DOHH2 (cell line): Measurements from ENCODE around the gene FAM53A.

Source experiments
- H3F3A ChIP-seq: fragments of 200-600 bp; sonication (generic), shearing (Covaris generic); 2 replicates; pipeline ENCODE4 v1.6.0; 2016; ENCODE audit warnings: antibody characterized with exemption, mild to moderate bottlenecking; ENCODE audit not compliant: control insufficient read depth, insufficient read depth
- H3K27ac ChIP-seq: fragments of 200-600 bp; sonication (generic); 2 replicates; pipeline ENCODE4 v1.5.1; 2014; ENCODE audit warnings: low read depth, mild to moderate bottlenecking, low read length, moderate library complexity
- H3K27me3 ChIP-seq: fragments of 200-600 bp; sonication (generic); 2 replicates; pipeline ENCODE4 v1.6.1; 2014; ENCODE audit warnings: mild to moderate bottlenecking, low read length, mixed read lengths; ENCODE audit not compliant: control insufficient read depth
- H3K36me3 ChIP-seq: fragments of 200-600 bp; sonication (generic); 2 replicates; pipeline ENCODE4 v1.6.1; 2014; ENCODE audit warnings: mild to moderate bottlenecking, low read length, moderate library complexity, mixed read lengths; ENCODE audit not compliant: control insufficient read depth
- H3K4me1 ChIP-seq: fragments of 200-600 bp; sonication (generic); 2 replicates; pipeline ENCODE4 v1.6.1; 2014; ENCODE audit warnings: mild to moderate bottlenecking, low read length, mixed read lengths; ENCODE audit not compliant: control insufficient read depth
- H3K4me2 ChIP-seq: fragments of 200-600 bp; sonication (generic); 2 replicates; pipeline ENCODE4 v1.6.0; 2014; ENCODE audit warnings: mild to moderate bottlenecking, low read length, moderate library complexity
- H3K4me3 ChIP-seq: fragments of 200-600 bp; sonication (generic); 2 replicates; pipeline ENCODE4 v1.5.1; 2014; ENCODE audit warnings: mild to moderate bottlenecking, low read length, mixed read lengths
- H3K79me2 ChIP-seq: fragments of 200-600 bp; sonication (generic); 2 replicates; pipeline ENCODE4 v1.6.1; 2014; ENCODE audit warnings: mild to moderate bottlenecking, low read length, mixed read lengths; ENCODE audit not compliant: control insufficient read depth
- H3K9me2 ChIP-seq: fragments of 200-600 bp; sonication (generic); replicated peaks from 2 replicates; pipeline ENCODE4 v1.6.1; 2014; ENCODE audit warnings: mild to moderate bottlenecking, low read length, mixed read lengths; ENCODE audit not compliant: control insufficient read depth
- H3K9me3 ChIP-seq: fragments of 200-600 bp; sonication (generic); 2 replicates; pipeline ENCODE4 v1.6.1; 2014; ENCODE audit warnings: antibody characterized with exemption, low read length, mixed read lengths; ENCODE audit not compliant: control insufficient read depth, insufficient read depth
- H4K20me1 ChIP-seq: fragments of 200-600 bp; sonication (generic); 2 replicates; pipeline ENCODE4 v1.6.0; 2014; ENCODE audit warnings: low read depth, mild to moderate bottlenecking, antibody characterized with exemption, low read length, moderate library complexity; ENCODE audit not compliant: control insufficient read depth, insufficient read depth
- CTCF ChIP-seq: fragments of 200-600 bp; sonication (generic); IDR thresholded peaks from one replicate; pipeline ENCODE4 v1.5.1; 2014; ENCODE audit warnings: antibody characterized with exemption, mild to moderate bottlenecking, low read depth, low read length; ENCODE audit not compliant: poor library complexity, severe bottlenecking
- EZH2phosphoT487 ChIP-seq: fragments of 200-600 bp; sonication (generic); IDR thresholded peaks from 2 replicates; pipeline ENCODE4 v1.6.1; 2017; ENCODE audit warnings: borderline replicate concordance, mild to moderate bottlenecking, antibody characterized with exemption, low read length, moderate library complexity, mixed read lengths

FAM53A gene

GRCh38 chr4:1602655-1603412 is 81.3 kb downstream of the FAM53A start:
- H3K27me3 ChIP-seq = no peaks in the 10 kb centered on the region

GRCh38 chr4:1601852-1602654 is 82.1 kb downstream of the FAM53A start:
- H3K4me3 ChIP-seq = no peak overlapping the region
- no peaks in the 10 kb centered on the region for H3K9me3 ChIP-seq
- H3K4me1 ChIP-seq = no peaks in the 10 kb centered on the region
- H3K9me2 ChIP-seq = no peaks in the 10 kb centered on the region
- no peaks in the 10 kb centered on the region for H4K20me1 ChIP-seq
- H3K27me3 ChIP-seq = no peaks in the 10 kb centered on the region
- H3K4me2 ChIP-seq = no peak overlapping the region
- TF ChIP-seq CTCF (no peak), EZH2phosphoT487 (no peak)
- no peaks in the 10 kb centered on the region for H3F3A ChIP-seq
- no peaks in the 10 kb centered on the region for H3K36me3 ChIP-seq
- no peaks in the 10 kb centered on the region for H3K79me2 ChIP-seq
- H3K27ac ChIP-seq = no peak overlapping the region

More at GRCh38 chr4:1602655-1603412, 81.3 kb downstream of the FAM53A start:
- H3K4me1 ChIP-seq = no peaks in the 10 kb centered on the region
- no peaks in the 10 kb centered on the region for H4K20me1 ChIP-seq
- H3K27ac ChIP-seq = no peak overlapping the region
- no peak overlapping the region for H3K4me3 ChIP-seq
- no peak overlapping the region for H3K4me2 ChIP-seq
- TF ChIP-seq CTCF (no peak), EZH2phosphoT487 (no peak)
- no peaks in the 10 kb centered on the region for H3K36me3 ChIP-seq
- no peaks in the 10 kb centered on the region for H3K79me2 ChIP-seq
- no peaks in the 10 kb centered on the region for H3K9me2 ChIP-seq
- H3F3A ChIP-seq = no peaks in the 10 kb centered on the region
- no peaks in the 10 kb centered on the region for H3K9me3 ChIP-seq

- no peaks in the 10 kb centered on the region for H3K4me1 ChIP-seq
- no peak overlapping the region for H3K4me2 ChIP-seq
- no peak for TF ChIP-seq CTCF
- no peak for TF ChIP-seq EZH2phosphoT487
- H3K27ac ChIP-seq = no peak overlapping the region
- H3K4me3 ChIP-seq = no peak overlapping the region
- H3K36me3 ChIP-seq = no peaks in the 10 kb centered on the region
- no peaks in the 10 kb centered on the region for H3K79me2 ChIP-seq
- no peaks in the 10 kb centered on the region; the same call in 1 of the 2 replicates for H3K9me3 ChIP-seq
- no peaks in the 10 kb centered on the region for H4K20me1 ChIP-seq
- H3K27me3 ChIP-seq = no peaks in the 10 kb centered on the region
- no peaks in the 10 kb centered on the region for H3F3A ChIP-seq
- H3K9me2 ChIP-seq = no peaks in the 10 kb centered on the region
Measured at GRCh38 chr4:1601533-1601835, 82.6 kb downstream of the FAM53A start.
